Measurements from ENCODE around the gene NBAS.

DNA sequence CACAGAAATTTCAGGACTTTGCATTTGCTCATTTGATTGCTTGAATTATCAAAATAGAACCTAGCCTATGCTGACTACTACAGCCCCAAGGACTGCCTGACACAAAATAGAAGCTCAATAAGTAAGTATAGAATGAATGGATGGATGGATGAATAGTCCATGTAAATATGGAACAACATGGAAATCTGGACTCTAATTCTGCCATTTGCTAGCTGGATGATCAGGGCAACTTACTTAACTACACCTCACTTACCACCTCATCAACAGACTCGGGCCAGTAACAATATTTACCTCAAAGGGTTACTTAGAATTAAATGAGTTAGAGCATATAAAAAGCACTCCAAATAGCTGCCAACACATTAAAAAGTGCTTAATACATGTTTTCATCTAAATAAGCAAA lies 50.6 kb downstream of the NBAS start:
- TF ChIP-seq POLR2AphosphoS5 (IDR thresholded peaks at IDR 0.05; ENCODE audit: low read depth, low read length) (no peak), POLR2A (IDR thresholded peaks at IDR 0.05; ENCODE audit: low read depth, low read length) (no peak), TAF1 (IDR thresholded peaks at IDR 0.05; ENCODE audit: borderline replicate concordance, low read depth, low read length) (no peak)

Data from GM12892 (cell line).